ENCODE data around the gene COL15A1. TPM values are rescaled to one million over a fixed set of nuclear protein-coding genes. Genes with fewer than 3 reads are reported as not detected.

The COL15A1 gene
- total RNA-seq, 1 donor from 2014 or later = 11.8 TPM

- no peak for TF ChIP-seq CTCF (IDR thresholded peaks at IDR 0.05; ENCODE audit: insufficient read depth, low read length, poor library complexity, severe bottlenecking)
- Histone ChIP-seq H3K27me3 (ENCODE audit: control insufficient read depth, insufficient read depth, low read length) (no peaks in the 10 kb centered on the region), H3K4me3 (ENCODE audit: low read depth, low read length) (no peak overlapping the region), H3K36me3 (ENCODE audit: control insufficient read depth, insufficient read depth, low read length) (no peaks in the 10 kb centered on the region)
- DNase-seq (ENCODE audit: low read depth) = no peak
Observed at GRCh38 chr9:99112750-99113413, 169.2 kb downstream of the COL15A1 start.

- H3K27me3 ChIP-seq (ENCODE audit: control insufficient read depth, insufficient read depth, low read length) = no peaks in the 10 kb centered on the region
- no peak overlapping the region for H3K4me3 ChIP-seq (ENCODE audit: low read depth, low read length)
- no peaks in the 10 kb centered on the region for H3K36me3 ChIP-seq (ENCODE audit: control insufficient read depth, insufficient read depth, low read length)
- DNase-seq (ENCODE audit: low read depth) = no peak
- no peak for TF ChIP-seq CTCF (IDR thresholded peaks at IDR 0.05; ENCODE audit: insufficient read depth, low read length, poor library complexity, severe bottlenecking)
Observed at GRCh38 chr9:99113414-99114048, 169.8 kb downstream of the COL15A1 start.

GRCh38 chr9:99114049-99114440 is 170.3 kb downstream of the COL15A1 start:
- no peak for DNase-seq (ENCODE audit: low read depth)
- Histone ChIP-seq H3K27me3 (ENCODE audit: control insufficient read depth, insufficient read depth, low read length) (no peaks in the 10 kb centered on the region), H3K4me3 (ENCODE audit: low read depth, low read length) (no peak overlapping the region), H3K36me3 (ENCODE audit: control insufficient read depth, insufficient read depth, low read length) (no peaks in the 10 kb centered on the region)
- TF ChIP-seq CTCF (IDR thresholded peaks at IDR 0.05; ENCODE audit: insufficient read depth, low read length, poor library complexity, severe bottlenecking) = no peak

- Histone ChIP-seq H3K36me3 (ENCODE audit: control insufficient read depth, insufficient read depth, low read length) (no peaks in the 10 kb centered on the region), H3K4me3 (ENCODE audit: low read depth, low read length) (no peak overlapping the region), H3K27me3 (ENCODE audit: control insufficient read depth, insufficient read depth, low read length) (no peaks in the 10 kb centered on the region)
- TF ChIP-seq CTCF (IDR thresholded peaks at IDR 0.05; ENCODE audit: insufficient read depth, low read length, poor library complexity, severe bottlenecking) = no peak
- DNase-seq (ENCODE audit: low read depth) = no peak
Observed at GRCh38 chr9:99114846-99115500, 171.3 kb downstream of the COL15A1 start.

GRCh38 chr9:99116003-99116411 is 172.3 kb downstream of the COL15A1 start:
- Histone ChIP-seq H3K36me3 (ENCODE audit: control insufficient read depth, insufficient read depth, low read length) (no peaks in the 10 kb centered on the region), H3K27me3 (ENCODE audit: control insufficient read depth, insufficient read depth, low read length) (no peaks in the 10 kb centered on the region), H3K4me3 (ENCODE audit: low read depth, low read length) (no peak overlapping the region)
- DNase-seq (ENCODE audit: low read depth) = no peak
- TF ChIP-seq CTCF (IDR thresholded peaks at IDR 0.05; ENCODE audit: insufficient read depth, low read length, poor library complexity, severe bottlenecking) = no peak
